ENCODE measurements around the gene HOMEZ.
"Not testable (repeated sequence)": the region's sequence is repeated elsewhere in the genome, so short reads cannot be mapped to it uniquely, and the experiment has no call there.

Gene HOMEZ

DNA sequence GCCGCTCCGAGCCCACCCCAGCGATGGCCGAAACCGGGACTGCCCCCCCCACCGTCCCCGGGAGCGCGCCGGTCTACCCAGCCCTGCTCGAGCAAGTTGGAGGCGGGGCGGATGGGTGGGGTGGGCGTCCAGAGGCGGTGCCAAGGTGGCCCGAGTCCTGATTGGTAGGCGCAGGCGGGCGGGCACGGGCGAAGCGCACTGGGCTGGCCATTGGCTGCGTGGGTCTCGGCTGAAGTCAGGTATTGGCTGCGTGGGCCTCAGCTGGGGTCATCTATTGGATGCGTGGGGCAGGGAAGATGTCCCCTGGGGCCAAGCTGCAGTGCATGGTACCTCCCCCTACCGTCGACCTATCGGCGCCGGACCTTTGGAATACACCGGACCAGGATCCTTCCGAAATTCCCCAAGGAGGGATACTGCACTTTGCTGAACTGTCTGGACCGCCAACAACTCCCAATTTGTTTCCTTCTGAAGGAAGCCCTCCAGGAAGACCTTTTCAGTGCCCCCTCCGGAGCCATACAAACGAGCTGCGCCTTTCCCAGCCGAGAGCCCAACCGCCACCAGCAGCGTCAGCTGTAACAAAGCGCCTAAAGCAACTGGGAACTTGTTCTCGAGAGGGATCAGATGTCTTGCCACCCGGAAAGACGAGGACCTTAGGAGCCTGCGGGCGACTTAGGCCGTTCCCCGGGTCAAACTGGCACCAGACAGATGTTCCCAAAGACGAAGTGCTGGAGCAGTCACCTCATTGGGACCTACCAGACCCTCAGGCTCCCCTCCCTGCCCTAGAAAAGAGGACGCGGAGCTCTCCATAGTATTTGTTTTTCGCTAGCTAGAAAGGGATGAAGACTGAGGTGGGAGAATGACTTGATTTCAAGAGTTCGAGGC lies at the start of gene HOMEZ:
Gene HOMEZ (minus strand): TSS at position 113 of the 882 bp plus-strand sequence. CDS start 180 bp downstream, outside the sequence.
- peak; percentile 93 to 97 for DNase-seq (ENCODE audit: low read depth in 1 of 2, low spot score in 1 of 2)

GRCh38 chr14:23335623-23336022 lies 49.7 kb upstream of the HOMEZ start:
- no peak for DNase-seq (ENCODE audit: low read depth in 1 of 2, low spot score in 1 of 2)

- peak in 1 of 2 donors; percentile 25 for DNase-seq (ENCODE audit: low read depth in 1 of 2, low spot score in 1 of 2)
These were observed 42.2 kb upstream of the HOMEZ start for GRCh38 chr14:23327947-23328744.

DNA sequence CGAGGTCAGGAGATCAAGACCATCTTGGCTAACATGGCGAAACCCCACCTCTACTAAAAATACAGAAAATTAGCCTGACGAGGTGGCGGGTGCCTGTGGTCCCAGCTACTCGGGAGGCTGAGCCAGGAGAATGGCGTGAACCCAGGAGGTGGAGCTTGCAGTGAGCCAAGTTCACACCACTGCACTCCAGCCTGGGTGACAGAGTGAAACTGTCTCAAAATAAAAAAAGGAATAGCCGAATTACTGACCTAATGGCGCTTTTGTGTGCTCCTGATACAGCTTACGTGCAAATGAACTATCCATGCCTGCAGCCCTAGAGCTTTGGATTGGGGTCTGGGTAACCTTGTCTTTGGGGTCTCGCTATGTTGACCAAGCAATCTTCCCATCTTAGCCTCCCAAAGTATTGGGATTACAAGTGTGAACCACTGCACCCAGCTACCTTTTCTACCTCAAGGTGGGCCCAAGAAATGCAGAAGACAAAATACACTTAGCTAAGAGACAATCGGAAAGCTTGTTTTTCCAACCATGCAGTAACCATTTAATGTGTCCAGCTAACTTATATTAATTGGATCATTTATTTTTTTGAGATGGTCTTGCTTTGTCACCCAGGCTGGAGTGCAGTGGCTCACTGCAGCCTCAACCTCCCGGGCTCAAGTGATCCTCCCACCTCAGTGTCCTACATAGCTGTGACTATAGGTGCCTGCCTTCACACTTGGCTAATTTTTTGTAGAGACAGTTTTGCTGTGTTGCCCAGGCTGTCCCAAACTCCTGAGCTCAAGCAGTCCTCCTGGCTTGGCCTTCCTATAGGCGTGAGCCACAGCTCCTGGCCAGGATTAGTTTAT lies 40.8 kb upstream of the HOMEZ start:
- DNase-seq (ENCODE audit: low read depth in 1 of 2, low spot score in 1 of 2), result no peak

- DNase-seq (ENCODE audit: low read depth in 1 of 2, low spot score in 1 of 2), result not testable (repeated sequence)
These were observed 39.8 kb upstream of the HOMEZ start for GRCh38 chr14:23325746-23326145.

DNA sequence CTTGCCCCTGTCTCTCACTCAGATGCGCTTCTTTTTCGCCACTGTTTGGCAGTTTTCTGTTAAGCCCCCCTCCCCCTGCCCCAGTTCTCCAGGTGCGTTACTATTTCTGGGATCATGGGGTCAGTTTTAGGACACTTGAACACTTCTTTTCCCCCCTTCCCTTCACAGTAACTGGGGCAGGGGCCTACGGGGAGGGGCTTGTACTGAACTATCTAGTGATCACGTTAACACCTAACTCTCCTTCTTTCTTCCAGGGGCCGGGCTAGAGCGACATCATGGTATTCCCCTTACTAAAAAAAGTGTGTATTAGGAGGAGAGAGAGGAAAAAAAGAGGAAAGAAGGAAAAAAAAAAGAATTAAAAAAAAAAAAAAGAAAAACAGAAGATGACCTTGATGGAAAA lies 39.1 kb upstream of the HOMEZ start:
- no peak for DNase-seq (ENCODE audit: low read depth in 1 of 2, low spot score in 1 of 2)

DNA sequence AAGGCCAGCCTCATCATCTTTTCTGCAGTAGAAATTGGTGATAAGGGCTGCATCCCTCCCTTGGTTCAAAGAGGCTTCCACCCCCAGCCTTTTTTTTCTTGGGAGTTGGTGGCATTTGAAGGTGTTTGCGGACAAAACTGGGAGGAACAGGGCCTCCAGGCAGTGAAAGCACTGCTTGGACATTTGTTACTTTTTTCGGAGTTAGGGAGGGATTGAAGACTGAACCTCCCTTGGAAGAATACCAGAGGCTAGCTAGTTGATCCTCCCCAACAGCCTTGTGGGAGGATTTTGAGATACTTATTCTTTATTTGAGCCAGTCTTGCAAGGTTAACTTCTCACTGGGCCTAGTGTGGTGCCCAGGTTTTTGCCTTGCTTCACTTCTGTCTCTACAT lies 38.5 kb upstream of the HOMEZ start:
- no peak for DNase-seq (ENCODE audit: low read depth in 1 of 2, low spot score in 1 of 2)

DNA sequence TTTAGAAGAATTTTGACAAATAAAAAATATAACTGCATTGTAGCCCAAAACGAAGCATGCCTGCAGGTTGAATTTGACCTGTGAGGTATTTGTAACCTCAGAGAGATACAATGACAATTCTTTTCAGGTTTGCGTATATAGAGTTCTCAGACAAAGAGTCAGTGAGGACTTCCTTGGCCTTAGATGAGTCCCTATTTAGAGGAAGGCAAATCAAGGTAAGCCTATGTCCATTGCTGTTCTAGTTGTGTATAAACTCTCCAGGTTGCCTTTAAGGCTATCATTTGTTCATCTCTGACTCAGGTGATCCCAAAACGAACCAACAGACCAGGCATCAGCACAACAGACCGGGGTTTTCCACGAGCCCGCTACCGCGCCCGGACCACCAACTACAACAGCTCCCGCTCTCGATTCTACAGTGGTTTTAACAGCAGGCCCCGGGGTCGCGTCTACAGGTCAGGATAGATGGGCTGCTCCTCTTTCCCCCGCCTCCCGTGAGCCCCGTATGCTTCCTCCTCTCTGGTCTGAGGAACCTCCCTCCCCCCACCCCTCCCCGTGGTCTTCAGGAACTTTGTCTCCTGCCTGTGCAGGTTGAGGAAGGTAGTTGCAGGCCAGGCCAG lies 38.0 kb upstream of the HOMEZ start:
- DNase-seq (ENCODE audit: low read depth in 1 of 2, low spot score in 1 of 2), result no peak

- DNase-seq (ENCODE audit: low read depth in 1 of 2, low spot score in 1 of 2), result no peak
These were observed 36.9 kb upstream of the HOMEZ start for GRCh38 chr14:23322568-23323517.

DNA sequence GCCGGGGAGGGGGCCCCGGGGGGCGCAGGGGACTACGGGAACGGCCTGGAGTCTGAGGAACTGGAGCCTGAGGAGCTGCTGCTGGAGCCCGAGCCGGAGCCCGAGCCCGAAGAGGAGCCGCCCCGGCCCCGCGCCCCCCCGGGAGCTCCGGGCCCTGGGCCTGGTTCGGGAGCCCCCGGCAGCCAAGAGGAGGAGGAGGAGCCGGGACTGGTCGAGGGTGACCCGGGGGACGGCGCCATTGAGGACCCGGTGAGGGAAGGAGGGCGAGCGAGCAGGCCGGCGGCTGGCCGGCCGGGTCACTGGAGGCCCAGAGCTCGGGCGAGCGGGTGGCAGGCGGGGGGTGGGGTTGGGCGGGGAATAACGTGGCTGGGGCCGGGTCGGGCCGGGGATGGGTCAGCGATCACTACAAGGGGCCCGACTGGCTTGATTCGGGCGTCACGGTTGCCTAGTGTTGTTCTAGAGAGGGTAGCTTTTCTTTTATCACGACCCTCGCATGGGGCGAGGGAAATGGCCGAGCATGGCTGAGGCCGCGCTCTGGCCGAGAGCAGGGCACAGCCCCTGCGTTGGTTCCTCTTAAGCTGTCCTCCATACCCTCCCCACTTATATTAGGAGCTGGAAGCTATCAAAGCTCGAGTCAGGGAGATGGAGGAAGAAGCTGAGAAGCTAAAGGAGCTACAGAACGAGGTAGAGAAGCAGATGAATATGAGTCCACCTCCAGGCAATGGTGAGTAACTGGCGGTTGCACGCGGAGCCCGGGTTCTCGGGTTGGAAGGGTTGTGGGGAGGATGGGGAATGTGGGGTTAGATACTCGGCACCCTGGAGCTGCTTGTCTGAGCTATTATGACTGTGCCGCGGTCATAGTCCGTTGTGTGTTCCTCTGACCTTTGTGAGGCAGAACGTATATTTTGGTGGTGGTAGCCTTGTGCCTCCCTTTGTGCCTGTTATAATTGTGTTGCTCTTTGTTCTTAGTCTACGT lies 35.9 kb upstream of the HOMEZ start:
- DNase-seq (ENCODE audit: low read depth in 1 of 2, low spot score in 1 of 2), result peak in 1 of 2 donors; percentile 35

GRCh38 chr14:23320584-23321571 lies 34.9 kb upstream of the HOMEZ start, which contains the start of gene PABPN1:
PABPN1 (plus strand) TSS chr14:23321457; CDS start chr14:23321470, 13 bp downstream.
- peak; percentile 90 to 94 for DNase-seq (ENCODE audit: low read depth in 1 of 2, low spot score in 1 of 2)

GRCh38 chr14:23319746-23320583 lies 34.0 kb upstream of the HOMEZ start:
- no peak for DNase-seq (ENCODE audit: low read depth in 1 of 2, low spot score in 1 of 2)

GRCh38 chr14:23316300-23316699 lies 30.4 kb upstream of the HOMEZ start:
- DNase-seq (ENCODE audit: low read depth in 1 of 2, low spot score in 1 of 2), result no peak

DNA sequence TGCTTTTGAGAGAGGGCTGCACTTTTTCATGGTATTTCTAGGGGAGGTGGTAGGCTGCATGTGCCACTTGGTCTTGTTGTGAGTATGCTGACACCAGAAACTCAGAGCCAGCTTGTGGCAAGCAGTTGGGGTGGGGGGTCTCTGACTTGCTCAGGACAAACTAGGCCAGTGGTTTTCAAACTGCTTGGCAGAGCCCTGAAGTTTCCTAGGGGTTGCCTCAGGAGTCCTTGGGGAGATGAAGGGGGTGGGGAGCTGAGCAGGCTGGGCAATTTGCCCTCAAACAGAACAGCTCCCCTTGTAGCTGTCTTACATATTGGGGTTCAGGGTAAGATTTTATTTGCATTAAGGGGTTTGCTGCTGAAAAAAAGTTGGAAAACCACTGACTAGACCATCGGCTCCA lies 24.6 kb upstream of the HOMEZ start:
- no peak for DNase-seq (ENCODE audit: low read depth in 1 of 2, low spot score in 1 of 2)

DNA sequence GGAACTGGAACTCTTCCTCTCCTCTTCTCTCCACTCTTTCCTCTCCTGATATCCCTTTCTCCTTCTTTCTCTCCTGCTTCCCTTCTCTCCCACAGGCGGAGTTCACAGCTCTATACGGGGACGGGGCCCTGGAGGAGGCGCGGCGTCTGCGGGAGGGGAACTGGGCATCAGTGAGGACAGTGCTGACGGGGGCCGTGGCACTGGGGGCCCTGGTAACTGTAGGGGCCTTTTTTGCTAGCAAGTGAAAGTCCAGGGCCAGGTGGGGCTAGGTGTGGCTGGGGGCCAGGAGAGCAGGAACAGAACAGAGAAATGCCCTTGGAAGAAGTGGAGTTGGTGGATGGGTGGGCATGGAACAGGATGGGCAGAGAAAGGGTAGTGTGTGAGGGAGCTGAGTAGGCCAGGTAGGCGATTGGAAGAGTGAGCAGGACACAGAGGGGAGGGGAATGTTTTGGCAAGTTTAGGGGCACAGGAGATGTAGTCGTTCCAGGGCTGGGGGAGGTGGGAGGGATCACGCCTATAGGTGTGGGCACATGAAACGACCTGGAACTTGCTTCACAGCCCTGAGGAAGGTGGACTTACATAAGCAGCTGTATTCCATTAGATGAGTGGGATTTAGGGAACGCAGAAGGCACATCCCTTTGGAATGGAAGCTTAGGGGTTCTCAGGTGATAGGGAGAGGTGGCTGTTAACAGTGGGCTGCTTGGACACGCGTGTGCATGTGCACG lies 23.0 kb upstream of the HOMEZ start:
- DNase-seq (ENCODE audit: low read depth in 1 of 2, low spot score in 1 of 2), result no peak
